Activated CD4-positive, alpha-beta T cell treated with anti-CD3 and anti-CD28 coated beads, Interleukin-2, amount 50 U/mL, for 24 hours (primary cell): ENCODE measurements around the gene FLII.

Experiments
- DNase-seq, 2 donors: peaks; one replicate each; pipeline ENCODE4 v3.0.0-alpha.2; 2020; ENCODE audit warnings: low read depth in 1 of 2, low spot score in 1 of 2

FLII gene

GRCh38 chr17:18260332-18261145 is 2.0 kb upstream of the FLII start, which contains the start of gene MIEF2:
MIEF2 (plus strand) TSS chr17:18260662; CDS start chr17:18262721, 2,059 bp downstream.
- DNase-seq = peak; percentile 84 to 89

GRCh38 chr17:18259621-18260331 is 1.2 kb upstream of the FLII start:
- DNase-seq = no peak

GRCh38 chr17:18257982-18258355 is 569 bp downstream of the FLII start:
- DNase-seq = peak in 1 of 2 donors; percentile 17

GRCh38 chr17:18257268-18257981 is 1.1 kb downstream of the FLII start:
- DNase-seq = no peak

- no peak for DNase-seq
These were observed 1.8 kb downstream of the FLII start for GRCh38 chr17:18256776-18257175.

GRCh38 chr17:18256351-18256750 is 2.2 kb downstream of the FLII start:
- no peak for DNase-seq

GRCh38 chr17:18254888-18255649 is 3.5 kb downstream of the FLII start:
- no peak for DNase-seq

- no peak for DNase-seq
These were observed 4.4 kb downstream of the FLII start for GRCh38 chr17:18253947-18254821.

GRCh38 chr17:18253187-18253884 is 5.2 kb downstream of the FLII start:
- no peak for DNase-seq

GRCh38 chr17:18252160-18252559 is 6.4 kb downstream of the FLII start:
- no peak for DNase-seq

- DNase-seq = no peak
These were observed 7.3 kb downstream of the FLII start for GRCh38 chr17:18251204-18251603.

- DNase-seq = no peak
These were observed 7.8 kb downstream of the FLII start for GRCh38 chr17:18250708-18251107.

- no peak for DNase-seq
These were observed 8.3 kb downstream of the FLII start for GRCh38 chr17:18250259-18250658.

- no peak for DNase-seq
These were observed 9.7 kb downstream of the FLII start for GRCh38 chr17:18248811-18249210.

GRCh38 chr17:18248300-18248731 is 10.2 kb downstream of the FLII start:
- DNase-seq = peak; percentile 38 to 54

- no peak for DNase-seq
These were observed 10.9 kb downstream of the FLII start for GRCh38 chr17:18247613-18248001.

GRCh38 chr17:18246880-18247612 is 11.5 kb downstream of the FLII start:
- no peak for DNase-seq

GRCh38 chr17:18246109-18246725 is 12.3 kb downstream of the FLII start:
- DNase-seq = no peak
